ENCODE data around the gene OR8G1. TPM values are rescaled to one million over a fixed set of nuclear protein-coding genes. Genes with fewer than 3 reads are reported as not detected.

Gene OR8G1
- total and polyA plus RNA-seq, 9 of the 15 experiments (the other 6 are each of a cell fraction or from before 2014, with no cell fraction given), result 0.03 to 1.4 (median 0.51) TPM; not detected in 1

GRCh38 chr11:124194293-124195188, 46.4 kb upstream of the OR8G1 start:
- H3K27ac ChIP-seq (ENCODE audit: extremely low read depth, low read depth, low read length), result no peak overlapping the region
- peaks cover 4% of the 10 kb centered on the region; the same call in 2 of the 3 replicates for H3K79me2 ChIP-seq (ENCODE audit: control insufficient read depth, insufficient read depth, low read length)
- no TSS peak for BruUV-seq (replicated peaks)
- ChIA-PET CTCF (ENCODE audit: low intra/inter-chr PET ratio) (interaction anchor here (0.6 to 1.2 kb wide), 2 partner anchors 20 to 123 kb away, joined by 3 to 6 read pairs; no protein-coding TSS in a partner anchor), POLR2A (interaction anchor here (1.0 kb wide), 3 partner anchors 11 to 125 kb away, joined by 3 to 4 read pairs (median 4); no protein-coding TSS in a partner anchor)
- no peaks in the 10 kb centered on the region for H3K9me3 ChIP-seq (replicated peaks; ENCODE audit: control insufficient read depth, insufficient read depth, low read depth, low read length)
- DNase-seq (ENCODE audit: extremely low read depth in 1 of 4, low spot score in 3 of 4), result no peak
- no peaks in the 10 kb centered on the region for H3K9me1 ChIP-seq (ENCODE audit: control insufficient read depth, insufficient read depth, low read length)
- H3K9ac ChIP-seq (ENCODE audit: insufficient read depth in 1 of 2, low read depth in 2 of 2, low read length in 2 of 2), result no peak overlapping the region
- in situ Hi-C loops (cut with MboI), result loop anchor here (5.0 kb wide), 1 partner anchor 122 kb away; no protein-coding TSS in a partner anchor
- H2AFZ ChIP-seq (ENCODE audit: low read depth, low read length), result peak overlapping the region; percentile 40; the same call in 1 of the 2 replicates
- intact Hi-C loops (cut with micrococcal nuclease), result loop anchor here (1.0 to 10.0 kb wide), 4 partner anchors 86 to 450 kb away; partner anchors contain the start of gene ZNF202
- H3K27me3 ChIP-seq (ENCODE audit: control insufficient read depth in 2 of 2, insufficient read depth in 2 of 2, low read length in 2 of 2), result no peaks in the 10 kb centered on the region
- TF ChIP-seq POLR2B (IDR thresholded peaks at IDR 0.05; ENCODE audit: low read depth, partially characterized antibody) (no peak), ZNF699 (CRISPR knock-in tag; IDR thresholded peaks at IDR 0.05; ENCODE audit: insufficient replicate concordance) (no peak), NKRF (IDR thresholded peaks at IDR 0.05; ENCODE audit: borderline replicate concordance) (no peak), RBM14 (IDR thresholded peaks at IDR 0.05; ENCODE audit: borderline replicate concordance, insufficient read depth, low read depth, low read length) (no peak), ZSCAN32 (CRISPR knock-in tag; IDR thresholded peaks at IDR 0.05) (no peak), CTBP1 (IDR thresholded peaks at IDR 0.05; ENCODE audit: borderline replicate concordance) (peak; percentile 42; the same call in 1 of the 2 replicates), NFIC (IDR thresholded peaks at IDR 0.05) (peak; percentile 97), ELF4 (CRISPR knock-in tag; IDR thresholded peaks at IDR 0.05) (no peak), ID3 (CRISPR knock-in tag; IDR thresholded peaks at IDR 0.05) (no peak), ID3 (tag; IDR thresholded peaks at IDR 0.05) (no peak), ZNF224 (CRISPR knock-in tag; IDR thresholded peaks at IDR 0.05) (no peak), C11orf30 (IDR thresholded peaks at IDR 0.05; ENCODE audit: low read depth) (no peak), ZNF75A (CRISPR knock-in tag; IDR thresholded peaks at IDR 0.05) (no peak)
- peak; percentile 36 for ATAC-seq
- H3K4me1 ChIP-seq (replicated peaks in 1 of 2; ENCODE audit: control insufficient read depth in 2 of 2, insufficient read depth in 2 of 2, low read length in 2 of 2), result peaks cover 0 to 21% of the 10 kb centered on the region in 2 experiments; a peak in 3 of 5 replicates
- no peak for FAIRE-seq
- peaks cover 9% of the 10 kb centered on the region; the same call in 2 of the 3 replicates for H3K36me3 ChIP-seq (ENCODE audit: control insufficient read depth, insufficient read depth, low read length)
- no peak overlapping the region for H3K4me3 ChIP-seq
- H4K20me1 ChIP-seq (replicated peaks; ENCODE audit: control insufficient read depth, insufficient read depth, low read length), result no peaks in the 10 kb centered on the region
- 73% methylated on average over 6 of the region's 6 CpGs for WGBS (ENCODE audit: insufficient coverage, low coverage, missing lambda C conversion rate)
- no peak overlapping the region for H3K4me2 ChIP-seq (ENCODE audit: insufficient read depth, low read length)

Data from K562 (cell line).